GM19463 (cell line): Measurements from ENCODE around the gene OR7G1.

Source experiments
- ATAC-seq: cut with Tn5 transposase; IDR thresholded peaks from one replicate; pipeline ENCODE4 v1.9.1; 2021; ENCODE audit warnings: mild to moderate bottlenecking, moderate library complexity; ENCODE audit not compliant: unreplicated experiment

Gene OR7G1

GRCh38 chr19:9115307-9115813 is at the start of gene OR7G1:
TSS of gene OR7G1 (minus strand) at chr19:9115763. CDS start at chr19:9115763, 0 bp downstream.
- ATAC-seq = no peak

- no peak for ATAC-seq
These were observed 49.7 kb upstream of the OR7G1 start for GRCh38 chr19:9165261-9165660.

GRCh38 chr19:9161427-9161826 is 45.9 kb upstream of the OR7G1 start:
- no peak for ATAC-seq

GRCh38 chr19:9159891-9160290 is 44.3 kb upstream of the OR7G1 start:
- no peak for ATAC-seq

- ATAC-seq = no peak
These were observed 40.7 kb upstream of the OR7G1 start for GRCh38 chr19:9156304-9156703.

- no peak for ATAC-seq
These were observed 40.0 kb upstream of the OR7G1 start for GRCh38 chr19:9155591-9155990.

- ATAC-seq = no peak
These were observed 35.8 kb upstream of the OR7G1 start for GRCh38 chr19:9151367-9151766.

GRCh38 chr19:9150650-9151049 is 35.1 kb upstream of the OR7G1 start:
- no peak for ATAC-seq

GRCh38 chr19:9149997-9150396 is 34.4 kb upstream of the OR7G1 start:
- ATAC-seq = no peak

- no peak for ATAC-seq
These were observed 33.1 kb upstream of the OR7G1 start for GRCh38 chr19:9148697-9149096.

- no peak for ATAC-seq
These were observed 31.3 kb upstream of the OR7G1 start for GRCh38 chr19:9146882-9147281.

- ATAC-seq = no peak
These were observed 29.4 kb upstream of the OR7G1 start for GRCh38 chr19:9144920-9145319.

GRCh38 chr19:9140159-9140874 is 24.8 kb upstream of the OR7G1 start, which contains the start of gene ZNF317:
TSS of gene ZNF317 (plus strand) at chr19:9140397. CDS start at chr19:9156017, 15,620 bp downstream.
- ATAC-seq = peak; percentile 92

- no peak for ATAC-seq
These were observed 24.1 kb upstream of the OR7G1 start for GRCh38 chr19:9139609-9140158.

GRCh38 chr19:9132422-9132821 is 16.9 kb upstream of the OR7G1 start:
- ATAC-seq = no peak

GRCh38 chr19:9130965-9131364 is 15.4 kb upstream of the OR7G1 start:
- ATAC-seq = no peak

GRCh38 chr19:9128171-9128570 is 12.6 kb upstream of the OR7G1 start:
- ATAC-seq = no peak

- ATAC-seq = no peak
These were observed 11.4 kb upstream of the OR7G1 start, which contains the start of gene OR7G3 for GRCh38 chr19:9126900-9127405. TSS of gene OR7G3 (minus strand) at chr19:9126950. CDS start at chr19:9126950, 0 bp downstream.

- ATAC-seq = no peak
These were observed 984 bp upstream of the OR7G1 start for GRCh38 chr19:9116547-9116946.

- no peak for ATAC-seq
These were observed 5.6 kb downstream of the OR7G1 start for GRCh38 chr19:9109959-9110358.

GRCh38 chr19:9107375-9107774 is 8.2 kb downstream of the OR7G1 start, which contains the start of gene OR7G2:
TSS of gene OR7G2 (minus strand) at chr19:9107475. CDS start at chr19:9103243, 4,232 bp downstream.
- ATAC-seq = no peak

- no peak for ATAC-seq
These were observed 28.8 kb downstream of the OR7G1 start, which contains the start of gene OR1M1 for GRCh38 chr19:9086761-9087160. TSS of gene OR1M1 (plus strand) at chr19:9087061. CDS start at chr19:9093245, 6,184 bp downstream.
